H54 (cell line): ENCODE data around the gene TOX2.

Source experiments
- DNase-seq: peaks from one replicate; pipeline ENCODE4 v3.0.0; 2011; ENCODE audit warnings: low spot score, mixed read lengths; ENCODE audit not compliant: insufficient read length
- FAIRE-seq: peaks from 3 replicates; lab custom pipeline; 2011; peaks lifted over from hg19 to GRCh38; lab: Jason Lieb, UNC
- POLR2A ChIP-seq: IDR thresholded peaks from 2 replicates; pipeline ENCODE4 v1.6.1; 2011; ENCODE audit warnings: low read depth, mild to moderate bottlenecking, low read length

The TOX2 gene

GRCh38 chr20:43974695-43975094 is 60.0 kb downstream of the TOX2 start:
- no peak for DNase-seq
- TF ChIP-seq POLR2A: no peak
- no peak for FAIRE-seq

- TF ChIP-seq POLR2A: no peak
- peak; percentile 74 for DNase-seq
- FAIRE-seq: peak; percentile 70
These were observed 60.6 kb downstream of the TOX2 start for GRCh38 chr20:43975096-43975768.

DNA sequence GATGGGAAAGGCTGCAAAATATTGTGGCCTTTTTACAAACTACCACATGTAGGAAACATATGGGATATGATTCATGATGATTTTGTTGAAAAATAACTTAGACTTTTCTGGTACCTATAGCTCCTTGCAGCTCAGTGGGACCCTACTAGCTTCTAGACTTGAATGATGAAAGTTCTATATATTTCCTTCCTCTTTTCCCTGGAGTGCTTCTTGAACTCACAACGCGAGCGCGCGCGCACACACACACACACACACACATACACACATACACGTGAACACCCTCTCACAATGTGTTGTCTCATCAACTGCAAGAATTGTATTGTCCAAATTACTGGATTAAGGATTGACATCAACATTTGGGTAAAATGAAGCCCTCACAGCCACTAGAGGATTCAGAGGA is 61.9 kb downstream of the TOX2 start:
- FAIRE-seq: no peak
- no peak for TF ChIP-seq POLR2A
- DNase-seq: no peak

DNA sequence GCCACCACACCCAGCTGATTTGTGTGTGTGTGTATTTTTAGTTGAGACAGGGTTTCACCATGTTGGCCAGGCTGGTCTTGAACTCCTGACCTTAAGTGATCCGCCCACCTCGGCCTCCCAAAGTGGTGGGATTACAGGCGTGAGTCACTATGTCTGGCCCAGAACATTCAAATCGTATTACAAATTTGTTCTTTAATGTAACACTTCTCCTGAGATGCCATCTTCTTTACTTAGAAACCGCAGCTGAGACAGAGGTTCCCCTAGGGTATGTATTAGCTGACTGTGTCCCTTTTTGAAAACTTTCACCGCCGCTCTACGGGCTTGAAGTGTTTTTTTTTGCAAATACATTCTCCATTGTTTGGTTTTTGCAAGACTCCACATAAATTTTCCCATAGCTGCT is 62.6 kb downstream of the TOX2 start:
- no peak for FAIRE-seq
- TF ChIP-seq POLR2A: no peak
- DNase-seq: no peak

- FAIRE-seq: no peak
- DNase-seq: no peak
- no peak for TF ChIP-seq POLR2A
These were observed 63.3 kb downstream of the TOX2 start for GRCh38 chr20:43977962-43978361.

GRCh38 chr20:43979576-43980105 is 65.0 kb downstream of the TOX2 start:
- FAIRE-seq: no peak
- TF ChIP-seq POLR2A: no peak

GRCh38 chr20:43981540-43981939 is 66.9 kb downstream of the TOX2 start:
- TF ChIP-seq POLR2A: no peak
- no peak for DNase-seq
- no peak for FAIRE-seq

More at GRCh38 chr20:43979576-43980105, 65.0 kb downstream of the TOX2 start:
- no peak for DNase-seq

DNA sequence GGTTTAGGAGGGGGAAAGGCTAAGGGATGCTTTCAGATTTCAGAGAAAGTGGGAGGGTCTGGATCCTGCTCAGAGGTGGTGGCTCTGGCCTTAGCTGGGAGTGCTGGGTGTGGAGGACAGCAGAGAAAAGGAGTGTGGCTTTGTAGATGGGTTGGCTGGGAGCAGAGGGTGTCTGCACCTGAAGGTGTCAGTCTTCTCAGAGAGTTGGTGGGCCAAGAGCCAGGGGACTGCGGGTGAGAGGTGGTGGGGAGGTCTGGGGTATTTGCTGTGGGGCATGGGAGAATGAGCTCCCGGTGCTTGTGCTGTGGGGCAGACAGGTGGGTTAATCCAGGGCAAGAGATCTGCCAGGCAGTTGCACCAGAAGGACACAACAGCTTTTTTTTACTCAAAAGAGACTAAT is 67.4 kb downstream of the TOX2 start:
- FAIRE-seq (no peak), DNase-seq (no peak)
- no peak for TF ChIP-seq POLR2A

DNA sequence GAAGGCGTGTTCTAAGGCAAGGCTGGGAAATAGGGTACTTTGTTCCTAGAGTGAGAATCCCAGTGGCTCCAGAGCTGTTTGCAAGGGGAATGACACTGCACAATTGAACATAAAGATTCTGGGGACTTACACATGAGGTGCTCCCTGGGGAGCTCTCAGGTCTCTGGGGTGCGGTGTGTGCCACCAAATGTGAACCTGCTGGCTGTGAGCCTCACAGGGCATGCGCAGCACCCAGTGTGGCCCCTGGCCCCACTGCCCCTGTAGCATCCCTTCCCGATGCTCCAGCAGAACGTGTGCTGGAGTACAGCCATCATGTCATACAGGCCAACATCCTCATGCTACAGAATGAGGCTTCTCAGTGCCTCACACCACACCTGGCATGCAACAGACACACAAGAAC is 68.2 kb downstream of the TOX2 start:
- TF ChIP-seq POLR2A: no peak
- no peak for FAIRE-seq

DNA sequence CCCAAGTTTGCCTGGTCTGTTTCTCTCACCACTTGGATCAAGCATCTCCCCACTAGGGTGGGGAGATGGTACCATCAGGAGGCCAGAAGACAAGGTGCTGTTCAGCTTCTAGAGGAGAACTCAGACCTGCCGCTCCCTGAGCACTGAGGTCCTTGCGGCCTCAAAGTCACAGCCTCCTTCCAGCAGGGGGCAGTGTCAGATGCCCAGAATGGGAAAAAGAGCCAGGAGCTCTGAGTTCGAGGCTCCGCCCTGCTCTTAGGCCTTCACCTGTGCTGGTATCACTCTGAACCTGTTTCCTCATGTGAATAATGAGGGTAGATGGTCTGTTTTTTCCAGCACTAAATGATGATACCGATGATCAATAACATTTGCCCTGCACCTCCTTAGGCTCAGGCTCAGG is 68.7 kb downstream of the TOX2 start:
- no peak for TF ChIP-seq POLR2A
- FAIRE-seq (no peak), DNase-seq (no peak)

More for the DNA sequence above, 68.2 kb downstream of the TOX2 start:
- DNase-seq: no peak

- DNase-seq: no peak
- TF ChIP-seq POLR2A: no peak
- FAIRE-seq: no peak
These were observed 69.3 kb downstream of the TOX2 start for GRCh38 chr20:43983904-43984361.

DNA sequence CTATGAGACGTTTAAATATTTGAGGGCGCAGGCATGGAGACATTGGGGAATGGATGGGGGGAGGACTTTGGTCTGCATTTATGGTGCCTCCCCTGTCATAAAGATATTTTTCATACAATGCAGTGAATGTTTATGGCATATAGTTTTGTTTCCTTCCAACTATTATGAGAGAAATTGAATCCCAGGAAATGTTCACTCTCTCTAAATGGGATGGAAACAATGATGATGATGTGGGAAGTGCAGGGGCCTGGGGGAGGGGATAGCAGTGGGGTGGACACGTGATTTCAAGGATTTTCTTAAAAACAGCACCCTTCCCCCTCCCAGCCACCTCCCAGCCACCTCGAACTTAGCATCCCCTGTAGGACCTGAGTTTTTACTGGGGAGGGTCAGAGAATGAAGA is 69.9 kb downstream of the TOX2 start:
- TF ChIP-seq POLR2A: no peak
- FAIRE-seq: no peak
- DNase-seq: no peak

DNA sequence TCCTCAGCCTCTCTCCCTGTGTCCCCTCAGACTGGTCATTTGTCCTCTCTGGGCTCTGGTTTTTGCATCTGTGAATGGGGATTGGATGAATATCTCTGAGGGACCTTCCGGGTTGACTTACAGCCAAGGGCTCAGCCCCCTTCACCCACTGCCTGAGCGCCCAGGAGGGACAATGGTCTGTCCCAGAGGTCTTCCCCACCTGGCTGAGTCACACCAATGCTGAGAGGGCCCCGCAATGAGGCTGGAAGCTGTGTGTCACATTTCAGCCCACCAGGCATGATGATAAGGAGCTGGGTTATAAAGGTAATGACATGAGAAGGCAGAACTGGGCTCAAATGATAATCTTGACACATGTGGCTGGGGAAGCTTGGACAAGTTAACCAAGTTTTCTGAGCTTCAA is 70.5 kb downstream of the TOX2 start:
- DNase-seq (no peak), FAIRE-seq (no peak)
- no peak for TF ChIP-seq POLR2A

GRCh38 chr20:43985608-43986316 is 71.1 kb downstream of the TOX2 start:
- TF ChIP-seq POLR2A: no peak
- FAIRE-seq (no peak), DNase-seq (no peak)
